ENCODE measurements around the gene ARFGAP2. TPM values are rescaled to one million over a fixed set of nuclear protein-coding genes. Genes with fewer than 3 reads are reported as not detected.
A peak's percentile ranks its signal among the peaks of the same experiment; 100 is the strongest.

The ARFGAP2 gene
- total and polyA plus RNA-seq, 3 donors from 2014 or later = 82.4 to 178 (median 167) TPM

DNA sequence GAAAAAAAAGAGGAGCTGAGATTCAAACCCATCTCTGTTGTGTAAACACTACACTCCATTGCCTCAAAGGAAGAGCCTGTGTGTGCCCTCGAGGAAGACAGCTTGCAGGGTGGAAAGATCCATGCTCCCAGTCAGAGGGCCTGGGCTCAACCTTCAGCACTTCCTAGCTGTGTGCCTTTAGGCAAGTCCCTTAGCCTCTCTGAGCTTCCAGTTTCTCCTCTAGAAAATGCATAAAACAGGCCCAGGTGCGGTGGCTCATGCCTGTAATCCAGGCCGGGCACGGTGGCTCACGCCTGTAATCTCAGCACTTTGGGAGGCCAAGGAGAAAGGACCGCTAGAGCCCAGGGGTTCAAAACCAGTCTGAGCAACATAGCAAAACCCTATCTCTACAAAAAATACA lies 4.6 kb upstream of the ARFGAP2 start:
- Histone ChIP-seq H3K27ac (no peak overlapping the region), H3K4me3 (no peak overlapping the region), H3K4me1 (peaks cover 22% of the 10 kb centered on the region), H3K9me3 (no peaks in the 10 kb centered on the region), H3K27me3 (no peaks in the 10 kb centered on the region), H3K36me3 (ENCODE audit: low read depth, missing control alignments) (no peaks in the 10 kb centered on the region)
- WGBS, 2 donors = 94 to 96% methylated on average over 6 of the region's 6 CpGs
- TF ChIP-seq POLR2A (IDR thresholded peaks at IDR 0.05) (no peak), CTCF (IDR thresholded peaks at IDR 0.05) (no peak)
- no peak for DNase-seq
- intact Hi-C loops (cut with DNase I; ENCODE audit: low total_unique reads) = loop anchor here (10.0 kb wide), 1 partner anchor 84 kb away; no protein-coding TSS in a partner anchor

GRCh38 chr11:47180006-47180787 lies 3.5 kb upstream of the ARFGAP2 start:
- Histone ChIP-seq H3K36me3 (ENCODE audit: low read depth, missing control alignments) (no peaks in the 10 kb centered on the region), H3K27me3 (no peaks in the 10 kb centered on the region), H3K9me3 (no peaks in the 10 kb centered on the region), H3K27ac (no peak overlapping the region), H3K4me1 (peaks cover 29% of the 10 kb centered on the region), H3K4me3 (no peak overlapping the region)
- no peak for DNase-seq
- 93 to 94% methylated on average over 17 to 35 of the region's 35 CpGs for WGBS, 2 donors
- TF ChIP-seq CTCF (IDR thresholded peaks at IDR 0.05) (no peak), POLR2A (IDR thresholded peaks at IDR 0.05) (no peak)
- intact Hi-C loops (cut with DNase I; ENCODE audit: low total_unique reads) = loop anchor here (10.0 kb wide), 1 partner anchor 85 kb away; no protein-coding TSS in a partner anchor

DNA sequence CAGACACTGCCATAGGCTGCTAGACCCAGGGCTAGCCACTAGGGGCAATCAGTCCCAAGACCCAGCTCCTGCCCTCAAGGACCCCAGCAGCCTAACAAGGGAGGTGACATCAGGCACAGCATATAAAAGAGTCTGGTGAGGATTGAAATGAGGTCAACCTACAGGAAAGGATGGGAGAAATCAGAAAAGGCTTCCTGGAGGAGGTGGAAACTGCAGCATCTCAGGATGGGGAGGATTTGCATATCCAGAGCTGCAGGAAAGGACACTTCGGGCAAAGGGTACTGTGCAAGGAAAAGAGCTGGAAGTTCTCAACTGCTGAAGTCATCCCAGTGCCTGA lies 2.9 kb upstream of the ARFGAP2 start:
- Histone ChIP-seq H3K27ac (no peak overlapping the region), H3K9me3 (no peaks in the 10 kb centered on the region), H3K4me3 (no peak overlapping the region), H3K36me3 (ENCODE audit: low read depth, missing control alignments) (no peaks in the 10 kb centered on the region), H3K4me1 (peaks cover 26% of the 10 kb centered on the region), H3K27me3 (no peaks in the 10 kb centered on the region)
- intact Hi-C loops (cut with DNase I; ENCODE audit: low total_unique reads) = no loop called here
- TF ChIP-seq CTCF (IDR thresholded peaks at IDR 0.05) (peak; percentile 28 to 51 (median 50)), POLR2A (IDR thresholded peaks at IDR 0.05) (no peak)
- DNase-seq = peak; percentile 63
- WGBS, 2 donors = 88 to 100% methylated on average over 1 of the region's 1 CpG

DNA sequence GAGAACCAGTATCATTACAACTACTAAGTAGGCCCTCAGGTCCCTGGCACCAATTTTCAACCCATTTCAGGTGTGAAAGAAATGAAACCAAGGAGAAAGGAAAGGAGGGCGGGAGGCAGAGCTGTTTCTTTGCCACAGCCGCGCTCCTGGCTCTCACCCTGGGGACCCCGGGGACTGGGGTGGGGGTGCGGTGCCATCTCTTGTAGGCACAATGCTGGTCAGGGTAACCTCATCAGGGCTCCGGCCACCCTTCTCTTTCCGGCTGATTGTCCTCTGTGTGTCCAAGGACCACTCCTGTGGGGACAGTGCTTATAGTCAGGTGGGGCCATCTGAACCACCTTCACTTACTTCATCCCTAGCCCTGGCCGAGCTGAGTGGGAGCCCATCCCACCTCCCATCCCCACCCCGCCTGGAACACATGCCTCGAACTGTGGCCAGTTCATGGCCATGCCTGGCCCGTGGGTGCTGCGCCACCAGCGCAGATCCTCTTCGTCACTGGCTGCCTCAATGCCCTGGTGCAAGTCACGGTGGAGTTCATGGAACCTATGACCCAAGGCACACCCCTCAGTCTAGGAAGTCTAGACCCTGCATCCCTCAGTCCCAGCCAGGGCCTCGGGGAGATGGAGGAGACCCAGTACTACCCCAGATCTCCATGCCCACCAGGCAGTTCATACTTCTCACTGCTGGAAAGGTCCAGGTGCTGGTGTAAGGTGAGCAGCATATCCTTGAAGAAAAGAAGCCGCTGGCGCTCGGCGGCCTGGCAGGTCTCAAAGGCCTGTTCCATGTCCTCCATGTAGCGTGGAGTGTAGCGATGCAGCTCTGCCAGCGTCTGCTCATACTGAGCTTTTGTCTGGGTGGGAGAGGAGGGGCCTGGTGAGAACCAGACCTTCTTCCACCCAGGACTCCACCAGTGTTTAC lies 2.3 kb upstream of the ARFGAP2 start:
- DNase-seq = no peak
- Histone ChIP-seq H3K27ac (peak overlapping the region; percentile 98 to 99), H3K36me3 (ENCODE audit: low read depth, missing control alignments) (no peaks in the 10 kb centered on the region), H3K4me1 (peaks cover 26% of the 10 kb centered on the region), H3K9me3 (no peaks in the 10 kb centered on the region), H3K27me3 (no peaks in the 10 kb centered on the region), H3K4me3 (no peak overlapping the region)
- no peak for TF ChIP-seq CTCF (IDR thresholded peaks at IDR 0.05)
- no peak for TF ChIP-seq POLR2A (IDR thresholded peaks at IDR 0.05)
- 91 to 92% methylated on average over 16 to 23 of the region's 23 CpGs for WGBS, 2 donors
- intact Hi-C loops (cut with DNase I; ENCODE audit: low total_unique reads) = no loop called here

All from testis (tissue), 3 donors.